Measurements from ENCODE around the gene GADD45GIP1. TPM values are rescaled to one million over a fixed set of nuclear protein-coding genes. Genes with fewer than 3 reads are reported as not detected.

Gene GADD45GIP1
- total and polyA plus RNA-seq, 10 of the 15 experiments (the other 5 are each of a cell fraction or from before 2014, with no cell fraction given), result 5.1 to 136 (median 30.1) TPM

DNA sequence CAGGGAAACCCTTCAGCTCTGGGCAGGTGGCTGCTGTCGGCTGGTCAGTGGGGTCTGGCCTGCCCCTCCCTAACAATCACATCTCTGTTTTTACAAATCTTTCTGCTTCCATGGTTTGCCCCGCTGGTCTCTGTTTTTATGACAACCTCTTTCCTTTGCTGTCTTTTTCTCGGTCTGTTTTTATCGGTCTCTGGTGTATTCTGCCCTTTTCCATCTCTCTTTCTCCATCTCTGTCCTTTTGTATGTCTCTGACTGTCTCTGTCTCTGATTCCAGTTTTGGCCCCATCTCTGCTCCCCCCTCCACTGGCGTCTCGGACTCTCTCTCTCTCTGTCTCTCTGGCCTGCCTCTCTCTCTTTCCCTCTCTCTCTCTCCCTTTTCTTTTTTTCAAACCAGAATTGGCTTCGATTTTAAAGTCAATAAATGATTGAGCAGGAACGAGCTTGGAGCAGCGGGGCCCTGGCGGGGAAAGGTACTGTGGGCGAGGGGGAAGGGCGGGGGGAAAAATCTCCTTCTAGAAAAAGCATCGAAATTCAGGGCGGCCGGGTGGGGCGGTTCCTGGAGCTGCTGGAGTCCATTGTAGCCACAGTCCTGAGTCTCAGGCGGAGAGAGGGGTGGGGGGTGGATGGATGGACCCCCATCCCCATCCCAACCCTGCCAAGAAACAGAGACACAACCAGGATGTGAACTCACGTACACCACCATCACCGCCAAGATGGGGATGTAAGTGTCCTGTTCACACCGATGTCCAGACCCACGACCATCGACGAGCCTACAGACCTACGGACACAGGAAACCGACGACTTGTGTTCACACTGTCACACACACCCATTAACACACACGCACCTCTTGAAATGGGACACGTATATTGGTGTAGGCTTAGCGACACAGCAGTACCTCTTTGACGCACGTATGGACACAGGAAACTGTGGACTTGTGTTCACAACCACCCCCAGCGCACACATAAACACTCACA is 41.2 kb upstream of the GADD45GIP1 start (continued):
- TF ChIP-seq, protein P1, sequence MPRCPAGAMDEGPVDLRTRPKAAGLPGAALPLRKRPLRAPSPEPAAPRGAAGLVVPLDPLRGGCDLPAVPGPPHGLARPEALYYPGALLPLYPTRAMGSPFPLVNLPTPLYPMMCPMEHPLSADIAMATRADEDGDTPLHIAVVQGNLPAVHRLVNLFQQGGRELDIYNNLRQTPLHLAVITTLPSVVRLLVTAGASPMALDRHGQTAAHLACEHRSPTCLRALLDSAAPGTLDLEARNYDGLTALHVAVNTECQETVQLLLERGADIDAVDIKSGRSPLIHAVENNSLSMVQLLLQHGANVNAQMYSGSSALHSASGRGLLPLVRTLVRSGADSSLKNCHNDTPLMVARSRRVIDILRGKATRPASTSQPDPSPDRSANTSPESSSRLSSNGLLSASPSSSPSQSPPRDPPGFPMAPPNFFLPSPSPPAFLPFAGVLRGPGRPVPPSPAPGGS (IDR thresholded peaks at IDR 0.05; ENCODE audit: borderline replicate concordance, insufficient read depth, low read depth, low read length, poor library complexity, severe bottlenecking), result no peak
- TF ChIP-seq HDGF (IDR thresholded peaks at IDR 0.05) (no peak), RCOR1 (conservative IDR thresholded peaks at IDR 0.05; ENCODE audit: low read depth, low read length) (no peak), ZNF274 (IDR thresholded peaks at IDR 0.05; ENCODE audit: insufficient read depth, insufficient read length) (no peak), EED (IDR thresholded peaks at IDR 0.05; ENCODE audit: low read depth) (no peak), RBBP5 (conservative IDR thresholded peaks at IDR 0.05) (no peak), TCF3 (IDR thresholded peaks at IDR 0.05; ENCODE audit: borderline replicate concordance, insufficient read depth, low read depth, low read length) (no peak), CREM (IDR thresholded peaks at IDR 0.05; ENCODE audit: low read depth) (no peak)

DNA sequence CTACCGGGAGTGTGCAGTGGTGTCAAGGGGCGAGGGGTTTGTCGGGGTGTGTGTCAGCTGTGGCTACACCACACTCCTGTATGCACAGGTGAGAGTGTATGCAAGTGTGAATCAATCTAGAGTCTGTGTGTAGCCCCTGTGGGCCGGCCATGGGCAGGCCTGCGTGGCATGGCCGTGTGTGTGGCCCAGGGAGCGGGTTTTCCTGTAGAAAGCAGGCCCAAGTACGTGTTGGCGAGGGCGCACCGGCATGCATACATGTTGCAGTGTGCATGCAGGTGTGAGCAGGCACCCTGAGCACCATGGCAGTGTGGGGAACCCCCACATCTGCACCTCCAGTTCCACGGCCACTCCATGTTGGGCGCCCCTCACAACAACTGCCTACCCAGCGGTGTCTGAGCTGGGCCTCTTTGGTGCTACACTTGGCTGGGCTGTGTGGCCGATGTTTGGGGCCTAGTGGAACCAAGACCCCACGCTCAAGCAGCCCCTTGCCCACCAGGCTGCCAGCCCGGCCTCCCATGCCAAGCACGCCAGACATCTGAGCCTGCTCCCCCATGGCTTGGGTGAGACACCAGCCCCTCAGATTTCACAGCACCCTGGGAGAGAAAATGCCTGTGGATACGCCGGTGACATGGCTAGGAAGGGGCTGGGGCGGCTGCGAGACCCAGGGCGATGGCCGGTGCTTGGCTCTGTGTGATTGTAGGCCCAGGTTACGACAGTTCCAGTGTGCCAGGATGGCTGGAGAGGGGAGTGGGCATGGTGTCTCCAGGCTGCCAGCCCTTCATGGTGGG is 40.4 kb upstream of the GADD45GIP1 start:
- DNase-seq (ENCODE audit: low read depth, low spot score), result no peak
- no peak for FAIRE-seq
- H3K4me2 ChIP-seq (ENCODE audit: control insufficient read depth, insufficient read depth), result no peak overlapping the region
- 82% methylated on average over 25 of the region's 25 CpGs for WGBS (ENCODE audit: insufficient coverage, insufficient replicate concordance, low lambda C conversion rate, missing lambda C conversion rate)
- no TSS peak for BruUV-seq (replicated peaks)
- in situ Hi-C loops (cut with MboI), result no loop called here
- H3K4me3 ChIP-seq, result no peak overlapping the region
- H3K27me3 ChIP-seq (replicated peaks in 1 of 2; ENCODE audit: control insufficient read depth in 2 of 2, insufficient read depth in 2 of 2, low read length in 1 of 2), result peaks cover 4 to 6% of the 10 kb centered on the region in 2 experiments; a peak in 3 of 4 replicates
- H4K20me1 ChIP-seq (ENCODE audit: control insufficient read depth, insufficient read depth), result no peaks in the 10 kb centered on the region
- no peak overlapping the region for H3K27ac ChIP-seq (ENCODE audit: control insufficient read depth, insufficient read depth)
- H3K4me1 ChIP-seq (ENCODE audit: control insufficient read depth, insufficient read depth, low read length), result no peaks in the 10 kb centered on the region
- no peaks in the 10 kb centered on the region for H3K9me3 ChIP-seq (replicated peaks; ENCODE audit: control insufficient read depth, insufficient read depth, low read length)
- CTCF ChIA-PET, result no interaction called here
- no peaks in the 10 kb centered on the region for H3K36me3 ChIP-seq (ENCODE audit: control insufficient read depth in 2 of 2, insufficient read depth in 2 of 2, low read length in 1 of 2)
- no peak overlapping the region for H3K9ac ChIP-seq (ENCODE audit: control insufficient read depth, insufficient read depth, low read length)
- no peak for ATAC-seq
- RAD21 ChIA-PET (ENCODE audit: unreplicated experiment), result no interaction called here
- TF ChIP-seq, protein P2, sequence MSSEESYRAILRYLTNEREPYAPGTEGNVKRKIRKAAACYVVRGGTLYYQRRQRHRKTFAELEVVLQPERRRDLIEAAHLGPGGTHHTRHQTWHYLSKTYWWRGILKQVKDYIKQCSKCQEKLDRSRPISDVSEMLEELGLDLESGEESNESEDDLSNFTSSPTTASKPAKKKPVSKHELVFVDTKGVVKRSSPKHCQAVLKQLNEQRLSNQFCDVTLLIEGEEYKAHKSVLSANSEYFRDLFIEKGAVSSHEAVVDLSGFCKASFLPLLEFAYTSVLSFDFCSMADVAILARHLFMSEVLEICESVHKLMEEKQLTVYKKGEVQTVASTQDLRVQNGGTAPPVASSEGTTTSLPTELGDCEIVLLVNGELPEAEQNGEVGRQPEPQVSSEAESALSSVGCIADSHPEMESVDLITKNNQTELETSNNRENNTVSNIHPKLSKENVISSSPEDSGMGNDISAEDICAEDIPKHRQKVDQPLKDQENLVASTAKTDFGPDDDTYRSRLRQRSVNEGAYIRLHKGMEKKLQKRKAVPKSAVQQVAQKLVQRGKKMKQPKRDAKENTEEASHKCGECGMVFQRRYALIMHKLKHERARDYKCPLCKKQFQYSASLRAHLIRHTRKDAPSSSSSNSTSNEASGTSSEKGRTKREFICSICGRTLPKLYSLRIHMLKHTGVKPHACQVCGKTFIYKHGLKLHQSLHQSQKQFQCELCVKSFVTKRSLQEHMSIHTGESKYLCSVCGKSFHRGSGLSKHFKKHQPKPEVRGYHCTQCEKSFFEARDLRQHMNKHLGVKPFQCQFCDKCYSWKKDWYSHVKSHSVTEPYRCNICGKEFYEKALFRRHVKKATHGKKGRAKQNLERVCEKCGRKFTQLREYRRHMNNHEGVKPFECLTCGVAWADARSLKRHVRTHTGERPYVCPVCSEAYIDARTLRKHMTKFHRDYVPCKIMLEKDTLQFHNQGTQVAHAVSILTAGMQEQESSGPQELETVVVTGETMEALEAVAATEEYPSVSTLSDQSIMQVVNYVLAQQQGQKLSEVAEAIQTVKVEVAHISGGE (CRISPR knock-in tag; IDR thresholded peaks at IDR 0.05), result no peak
- TF ChIP-seq BCL11A (IDR thresholded peaks at IDR 0.05; ENCODE audit: low read depth, low read length), result no peak
- no peak overlapping the region for H2AFZ ChIP-seq (ENCODE audit: control insufficient read depth, low read depth, low read length)
- intact Hi-C loops (cut with micrococcal nuclease; ENCODE audit: unreplicated experiment), result no loop called here
- SMC1A ChIA-PET (ENCODE audit: uncharacterized antibody, unreplicated experiment), result no interaction called here
- POLR2A ChIA-PET, result no interaction called here
- no peaks in the 10 kb centered on the region for H3K79me2 ChIP-seq (ENCODE audit: control insufficient read depth, insufficient read depth, low read length)
